ENCODE measurements around the gene MAP7D1. TPM values are rescaled to one million over a fixed set of nuclear protein-coding genes. Genes with fewer than 3 reads are reported as not detected.

Gene MAP7D1
- total and polyA plus RNA-seq, 10 of the 15 experiments (the other 5 are each of a cell fraction or from before 2014, with no cell fraction given): 4.4 to 97.6 (median 24.2) TPM

DNA sequence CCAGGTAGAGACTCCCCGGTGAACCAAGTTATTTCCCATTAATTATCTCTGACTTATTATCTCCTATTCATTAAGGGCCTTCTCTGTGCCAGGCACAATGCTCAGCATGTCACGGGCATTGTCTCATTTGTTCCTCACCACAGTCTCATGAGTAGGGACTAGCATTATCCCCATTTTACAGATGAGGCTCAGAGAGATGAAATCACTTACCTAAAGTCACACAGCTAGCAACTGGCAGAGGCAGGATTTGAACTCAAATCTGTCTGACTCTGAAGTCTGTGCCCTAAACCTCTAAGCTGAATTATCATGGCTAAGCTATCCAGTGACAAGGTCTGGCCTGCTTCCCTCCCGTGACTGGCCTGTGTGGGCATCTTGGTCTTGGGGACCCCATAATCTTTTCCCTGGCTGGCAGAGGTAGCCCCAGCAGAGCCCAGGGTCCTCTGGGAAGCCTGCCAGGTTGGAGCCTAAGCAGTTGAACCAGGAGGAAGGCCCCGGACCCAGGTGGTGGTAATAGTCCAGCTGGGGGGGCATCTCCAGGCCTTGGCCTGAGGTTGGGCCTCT is 4.5 kb downstream of the MAP7D1 start:
- H3K27me3 ChIP-seq (replicated peaks in 1 of 2; ENCODE audit: control insufficient read depth in 2 of 2, insufficient read depth in 2 of 2, low read length in 1 of 2): no peaks in the 10 kb centered on the region
- FAIRE-seq: no peak
- ChIA-PET RAD21 (ENCODE audit: unreplicated experiment) (interaction anchor here (0.9 to 6.3 kb wide), 7 partner anchors 10 to 252 kb away, joined by 3 to 146 read pairs (median 12); partner anchors contain the start of genes THRAP3 and TRAPPC3), POLR2A (interaction anchor here (0.6 to 5.4 kb wide), 11 partner anchors 9 to 1349 kb away, joined by 3 to 86 read pairs (median 5); partner anchors contain the start of genes THRAP3 and TRAPPC3), SMC1A (ENCODE audit: uncharacterized antibody, unreplicated experiment) (interaction anchor here (1.4 to 7.5 kb wide), 7 partner anchors 10 to 226 kb away, joined by 4 to 135 read pairs (median 7); partner anchors contain the start of gene TRAPPC3), CTCF (interaction anchor here (0.8 to 7.3 kb wide), 16 partner anchors 10 to 288 kb away, joined by 3 to 136 read pairs (median 4); partner anchors contain the start of genes THRAP3 and TRAPPC3)
- H3K9ac ChIP-seq (ENCODE audit: control insufficient read depth, insufficient read depth, low read length): peak overlapping the region; percentile 89
- H3K36me3 ChIP-seq (ENCODE audit: control insufficient read depth in 2 of 2, insufficient read depth in 2 of 2, low read length in 1 of 2): peaks cover 0 to 8% of the 10 kb centered on the region in 2 experiments; a peak in 2 of 4 replicates
- intact Hi-C loops (cut with micrococcal nuclease; ENCODE audit: unreplicated experiment) (no loop called here), in situ Hi-C loops (cut with MboI) (no loop called here)
- H4K20me1 ChIP-seq (ENCODE audit: control insufficient read depth, insufficient read depth): no peaks in the 10 kb centered on the region; the same call in 1 of the 2 replicates
- 48% methylated on average over 4 of the region's 4 CpGs for WGBS (ENCODE audit: insufficient coverage, insufficient replicate concordance, low lambda C conversion rate, missing lambda C conversion rate)
- H3K4me3 ChIP-seq: peak overlapping the region; percentile 85
- H3K4me2 ChIP-seq (ENCODE audit: control insufficient read depth, insufficient read depth): peak overlapping the region; percentile 70
- peaks cover 93% of the 10 kb centered on the region for H3K79me2 ChIP-seq (ENCODE audit: control insufficient read depth, insufficient read depth, low read length)
- peak overlapping the region; percentile 36; the same call in 1 of the 2 replicates for H2AFZ ChIP-seq (ENCODE audit: control insufficient read depth, low read depth, low read length)
- peaks cover 51% of the 10 kb centered on the region for H3K4me1 ChIP-seq (ENCODE audit: control insufficient read depth, insufficient read depth, low read length)
- TSS peak; percentile 54 for BruUV-seq (replicated peaks)
- ATAC-seq: no peak
- DNase-seq (ENCODE audit: low read depth, low spot score): no peak
- H3K9me3 ChIP-seq (replicated peaks; ENCODE audit: control insufficient read depth, insufficient read depth, low read length): no peaks in the 10 kb centered on the region
- H3K27ac ChIP-seq (ENCODE audit: control insufficient read depth, insufficient read depth): peak overlapping the region; percentile 95
- no peak for TF ChIP-seq MYB (IDR thresholded peaks at IDR 0.05; ENCODE audit: borderline replicate concordance, low read depth, low read length)
- TF ChIP-seq BHLHE40 (IDR thresholded peaks at IDR 0.05; ENCODE audit: borderline replicate concordance in 1 of 2, low read depth in 2 of 2, low read length in 1 of 2): no peak
- 0 out of 2 replicates have a peak, but pooled peaks have one; percentile 66 for TF ChIP-seq GATAD2B (conservative IDR thresholded peaks at IDR 0.05; ENCODE audit: low read depth)
- TF ChIP-seq SREBF1 (IDR thresholded peaks at IDR 0.05; ENCODE audit: low read length): no peak
- TF ChIP-seq YBX1 (IDR thresholded peaks at IDR 0.05): no peak
- TF ChIP-seq LARP7 (IDR thresholded peaks at IDR 0.05): no peak
- TF ChIP-seq BCL11A (IDR thresholded peaks at IDR 0.05; ENCODE audit: low read depth, low read length): no peak
- TF ChIP-seq, protein P1, sequence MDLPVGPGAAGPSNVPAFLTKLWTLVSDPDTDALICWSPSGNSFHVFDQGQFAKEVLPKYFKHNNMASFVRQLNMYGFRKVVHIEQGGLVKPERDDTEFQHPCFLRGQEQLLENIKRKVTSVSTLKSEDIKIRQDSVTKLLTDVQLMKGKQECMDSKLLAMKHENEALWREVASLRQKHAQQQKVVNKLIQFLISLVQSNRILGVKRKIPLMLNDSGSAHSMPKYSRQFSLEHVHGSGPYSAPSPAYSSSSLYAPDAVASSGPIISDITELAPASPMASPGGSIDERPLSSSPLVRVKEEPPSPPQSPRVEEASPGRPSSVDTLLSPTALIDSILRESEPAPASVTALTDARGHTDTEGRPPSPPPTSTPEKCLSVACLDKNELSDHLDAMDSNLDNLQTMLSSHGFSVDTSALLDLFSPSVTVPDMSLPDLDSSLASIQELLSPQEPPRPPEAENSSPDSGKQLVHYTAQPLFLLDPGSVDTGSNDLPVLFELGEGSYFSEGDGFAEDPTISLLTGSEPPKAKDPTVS (IDR thresholded peaks at IDR 0.05; ENCODE audit: low read depth, low read length): no peak
- TF ChIP-seq, protein P2, sequence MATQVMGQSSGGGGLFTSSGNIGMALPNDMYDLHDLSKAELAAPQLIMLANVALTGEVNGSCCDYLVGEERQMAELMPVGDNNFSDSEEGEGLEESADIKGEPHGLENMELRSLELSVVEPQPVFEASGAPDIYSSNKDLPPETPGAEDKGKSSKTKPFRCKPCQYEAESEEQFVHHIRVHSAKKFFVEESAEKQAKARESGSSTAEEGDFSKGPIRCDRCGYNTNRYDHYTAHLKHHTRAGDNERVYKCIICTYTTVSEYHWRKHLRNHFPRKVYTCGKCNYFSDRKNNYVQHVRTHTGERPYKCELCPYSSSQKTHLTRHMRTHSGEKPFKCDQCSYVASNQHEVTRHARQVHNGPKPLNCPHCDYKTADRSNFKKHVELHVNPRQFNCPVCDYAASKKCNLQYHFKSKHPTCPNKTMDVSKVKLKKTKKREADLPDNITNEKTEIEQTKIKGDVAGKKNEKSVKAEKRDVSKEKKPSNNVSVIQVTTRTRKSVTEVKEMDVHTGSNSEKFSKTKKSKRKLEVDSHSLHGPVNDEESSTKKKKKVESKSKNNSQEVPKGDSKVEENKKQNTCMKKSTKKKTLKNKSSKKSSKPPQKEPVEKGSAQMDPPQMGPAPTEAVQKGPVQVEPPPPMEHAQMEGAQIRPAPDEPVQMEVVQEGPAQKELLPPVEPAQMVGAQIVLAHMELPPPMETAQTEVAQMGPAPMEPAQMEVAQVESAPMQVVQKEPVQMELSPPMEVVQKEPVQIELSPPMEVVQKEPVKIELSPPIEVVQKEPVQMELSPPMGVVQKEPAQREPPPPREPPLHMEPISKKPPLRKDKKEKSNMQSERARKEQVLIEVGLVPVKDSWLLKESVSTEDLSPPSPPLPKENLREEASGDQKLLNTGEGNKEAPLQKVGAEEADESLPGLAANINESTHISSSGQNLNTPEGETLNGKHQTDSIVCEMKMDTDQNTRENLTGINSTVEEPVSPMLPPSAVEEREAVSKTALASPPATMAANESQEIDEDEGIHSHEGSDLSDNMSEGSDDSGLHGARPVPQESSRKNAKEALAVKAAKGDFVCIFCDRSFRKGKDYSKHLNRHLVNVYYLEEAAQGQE (IDR thresholded peaks at IDR 0.05; ENCODE audit: low read depth, low read length): no peak
- TF ChIP-seq NR2C1 (IDR thresholded peaks at IDR 0.05): no peak
- TF ChIP-seq POU2F2 (IDR thresholded peaks at IDR 0.05; ENCODE audit: borderline replicate concordance, low read depth, low read length): no peak
- no peak for TF ChIP-seq CBFB (IDR thresholded peaks at IDR 0.05; ENCODE audit: low read depth)
- TF ChIP-seq POLR2A (IDR thresholded peaks at IDR 0.05; ENCODE audit: low read depth, low read length): no peak
- peak; percentile 13; the same call in 1 of the 2 replicates for TF ChIP-seq SIN3A (IDR thresholded peaks at IDR 0.05; ENCODE audit: low read depth, low read length)
